Lower leg skin (tissue), 3 donors: Measurements from ENCODE around the gene JARID2.

Experiments
- CTCF ChIP-seq, 3 donors: fragments of 450-650 bp; IDR thresholded peaks; one replicate each; pipeline ENCODE4 v1.5.1; 2016; ENCODE audit warnings: antibody characterized with exemption in 3 of 3, mild to moderate bottlenecking in 3 of 3, moderate library complexity in 2 of 3
- POLR2A ChIP-seq, 2 donors: fragments of 450-650 bp; IDR thresholded peaks; one replicate each; pipeline ENCODE4 v1.6.1; 2016 to 2017; ENCODE audit warnings: antibody characterized with exemption in 2 of 2, mild to moderate bottlenecking in 1 of 2, moderate library complexity in 1 of 2

- TF ChIP-seq CTCF (IDR thresholded peaks at IDR 0.05) (no peak), POLR2A (IDR thresholded peaks at IDR 0.05) (no peak)
Observed at GRCh38 chr6:15512126-15512525, 266.3 kb downstream of the JARID2 start.
